ENCODE data around the gene WDR82.

DNA sequence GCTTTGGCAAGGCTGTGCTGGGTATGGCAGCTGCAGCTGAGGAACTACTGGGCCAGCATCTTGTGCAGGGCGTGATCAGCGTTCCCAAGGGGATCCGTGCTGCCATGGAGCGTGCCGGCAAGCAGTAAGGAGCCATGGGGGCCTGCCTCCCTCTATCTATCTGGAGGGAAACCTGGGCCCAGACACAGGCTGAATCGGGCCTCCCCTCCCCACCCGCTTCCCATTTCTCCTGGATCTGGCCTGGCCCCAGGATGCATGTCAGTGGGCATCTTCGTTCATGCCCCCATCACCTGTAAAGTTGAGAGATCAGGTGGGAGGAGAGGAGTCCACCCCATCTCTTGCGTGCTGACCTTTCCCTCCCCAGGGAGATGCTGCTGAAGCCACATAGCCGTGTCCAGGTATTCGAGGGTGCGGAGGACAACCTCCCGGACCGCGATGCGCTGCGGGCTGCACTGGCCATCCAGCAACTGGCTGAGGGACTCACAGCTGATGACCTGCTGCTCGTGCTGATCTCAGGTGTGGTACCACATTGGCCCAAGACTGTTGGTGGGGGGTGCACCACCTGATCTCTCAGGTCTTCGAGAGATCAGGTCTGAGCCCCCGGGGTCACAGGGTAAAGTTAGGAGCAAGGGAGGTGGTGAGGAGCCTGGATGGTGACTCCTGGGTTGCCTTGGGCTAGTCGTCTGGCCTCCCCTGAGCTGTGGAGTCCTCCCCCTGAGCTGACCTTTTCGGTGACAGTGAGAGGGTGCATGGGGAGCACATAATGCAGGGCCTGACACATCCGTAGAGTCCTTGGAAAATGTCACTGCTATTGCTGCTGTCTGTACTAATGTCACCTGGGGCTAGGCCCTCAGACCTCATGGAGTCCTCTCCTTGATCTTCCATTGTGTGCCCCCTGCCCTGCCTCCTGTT, 12.4 kb upstream of the WDR82 start:
- no peak for TF ChIP-seq EZH2 (IDR thresholded peaks at IDR 0.05; ENCODE audit: borderline replicate concordance, low read length)
- TF ChIP-seq, protein P1, sequence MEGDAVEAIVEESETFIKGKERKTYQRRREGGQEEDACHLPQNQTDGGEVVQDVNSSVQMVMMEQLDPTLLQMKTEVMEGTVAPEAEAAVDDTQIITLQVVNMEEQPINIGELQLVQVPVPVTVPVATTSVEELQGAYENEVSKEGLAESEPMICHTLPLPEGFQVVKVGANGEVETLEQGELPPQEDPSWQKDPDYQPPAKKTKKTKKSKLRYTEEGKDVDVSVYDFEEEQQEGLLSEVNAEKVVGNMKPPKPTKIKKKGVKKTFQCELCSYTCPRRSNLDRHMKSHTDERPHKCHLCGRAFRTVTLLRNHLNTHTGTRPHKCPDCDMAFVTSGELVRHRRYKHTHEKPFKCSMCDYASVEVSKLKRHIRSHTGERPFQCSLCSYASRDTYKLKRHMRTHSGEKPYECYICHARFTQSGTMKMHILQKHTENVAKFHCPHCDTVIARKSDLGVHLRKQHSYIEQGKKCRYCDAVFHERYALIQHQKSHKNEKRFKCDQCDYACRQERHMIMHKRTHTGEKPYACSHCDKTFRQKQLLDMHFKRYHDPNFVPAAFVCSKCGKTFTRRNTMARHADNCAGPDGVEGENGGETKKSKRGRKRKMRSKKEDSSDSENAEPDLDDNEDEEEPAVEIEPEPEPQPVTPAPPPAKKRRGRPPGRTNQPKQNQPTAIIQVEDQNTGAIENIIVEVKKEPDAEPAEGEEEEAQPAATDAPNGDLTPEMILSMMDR (conservative IDR thresholded peaks at IDR 0.05 in 1 of 2, IDR thresholded peaks at IDR 0.05 in 1 of 2; ENCODE audit: extremely low read depth in 1 of 2, insufficient read depth in 1 of 2, low read depth in 1 of 2, low read length in 2 of 2), result no peak

All from mammary epithelial cell (primary cell).